NCI-H345 treated with DMSO at 0.1 percent for 48 hours (cell line): ENCODE data around the gene CACNA1S.

Experiments
- DNase-seq: peaks from one replicate; lab custom pipeline; 2025; ENCODE audit not compliant: unreplicated experiment; lab: John Stamatoyannopoulos, UW

The CACNA1S gene

GRCh38 chr1:201039876-201040275 lies 72.3 kb downstream of the CACNA1S start:
- no peak for DNase-seq

- no peak for DNase-seq
These were observed 72.8 kb downstream of the CACNA1S start for GRCh38 chr1:201039418-201039817.

GRCh38 chr1:201038186-201038876 lies 73.9 kb downstream of the CACNA1S start:
- no peak for DNase-seq

GRCh38 chr1:201036188-201036842 lies 75.9 kb downstream of the CACNA1S start:
- no peak for DNase-seq

GRCh38 chr1:201034671-201035070 lies 77.6 kb downstream of the CACNA1S start:
- no peak for DNase-seq

- no peak for DNase-seq
These were observed 79.8 kb downstream of the CACNA1S start for GRCh38 chr1:201032408-201032807.

- DNase-seq, result no peak
These were observed 83.8 kb downstream of the CACNA1S start for GRCh38 chr1:201028461-201028889.

GRCh38 chr1:201026836-201027235 lies 85.4 kb downstream of the CACNA1S start:
- DNase-seq, result no peak

- DNase-seq, result no peak
These were observed 86.0 kb downstream of the CACNA1S start for GRCh38 chr1:201026234-201026633.

- no peak for DNase-seq
These were observed 86.6 kb downstream of the CACNA1S start for GRCh38 chr1:201025571-201026002.

GRCh38 chr1:201024625-201024998 lies 87.6 kb downstream of the CACNA1S start:
- no peak for DNase-seq

- no peak for DNase-seq
These were observed 88.2 kb downstream of the CACNA1S start for GRCh38 chr1:201023920-201024624.

- peak; percentile 75 for DNase-seq
These were observed 88.7 kb downstream of the CACNA1S start, which contains the start of gene KIF21B for GRCh38 chr1:201023517-201023902. Gene KIF21B (minus strand): TSS chr1:201023714. CDS start chr1:201023383, 331 bp downstream.

GRCh38 chr1:201022820-201023516 lies 89.3 kb downstream of the CACNA1S start:
- peak; percentile 13 for DNase-seq

GRCh38 chr1:201022493-201022819 lies 89.8 kb downstream of the CACNA1S start:
- no peak for DNase-seq

GRCh38 chr1:201021630-201022492 lies 90.4 kb downstream of the CACNA1S start:
- DNase-seq, result peak; percentile 54

- DNase-seq, result no peak
These were observed 91.3 kb downstream of the CACNA1S start for GRCh38 chr1:201020721-201021629.

GRCh38 chr1:201020040-201020591 lies 92.1 kb downstream of the CACNA1S start:
- no peak for DNase-seq

GRCh38 chr1:201019321-201019977 lies 92.8 kb downstream of the CACNA1S start:
- DNase-seq, result no peak
